MM.1S (cell line): ENCODE measurements around the gene PIEZO2.

Experiments
- DNase-seq: peaks from one replicate; pipeline ENCODE4 v3.0.0-alpha.2; 2015
- H2AFZ ChIP-seq: fragments of 300-600 bp; sonication (generic); 2 replicates; pipeline ENCODE4 v1.6.0; 2016; ENCODE audit warnings: antibody characterized with exemption, low read length
- H3F3A ChIP-seq: fragments of 300-600 bp; sonication (generic); 2 replicates; pipeline ENCODE4 v1.6.1; 2016; ENCODE audit warnings: mild to moderate bottlenecking, antibody characterized with exemption, low read length, moderate library complexity, mixed read lengths; ENCODE audit not compliant: insufficient read depth
- H3K27ac ChIP-seq: fragments of 300-600 bp; sonication (generic); 2 replicates; pipeline ENCODE4 v1.5.1; 2016; ENCODE audit warnings: mild to moderate bottlenecking, low read length
- H3K27me3 ChIP-seq: fragments of 300-600 bp; sonication (generic); replicated peaks from 2 replicates; pipeline ENCODE4 v1.6.0; 2016; ENCODE audit warnings: low read length; ENCODE audit not compliant: insufficient read depth
- H3K36me3 ChIP-seq: fragments of 300-600 bp; sonication (generic); replicated peaks from 2 replicates; pipeline ENCODE4 v1.6.1; 2016; ENCODE audit warnings: mild to moderate bottlenecking, low read length, mixed read lengths; ENCODE audit not compliant: insufficient read depth
- H3K4me1 ChIP-seq: fragments of 300-600 bp; sonication (generic); 2 replicates; pipeline ENCODE4 v1.6.1; 2016; ENCODE audit warnings: low read length, mixed read lengths
- H3K4me2 ChIP-seq: fragments of 300-600 bp; sonication (generic); 2 replicates; pipeline ENCODE4 v1.6.0; 2016; ENCODE audit warnings: low read depth, low read length
- H3K4me3 ChIP-seq: fragments of 300-600 bp; sonication (generic); 2 replicates; pipeline ENCODE4 v1.5.1; 2016; ENCODE audit warnings: low read length, mixed read lengths
- H3K79me2 ChIP-seq: fragments of 300-600 bp; sonication (generic); 2 replicates; pipeline ENCODE4 v1.6.1; 2016; ENCODE audit warnings: mixed run types, low read length, mixed read lengths
- H3K9ac ChIP-seq: fragments of 300-600 bp; sonication (generic); 2 replicates; pipeline ENCODE4 v1.6.1; 2016; ENCODE audit warnings: low read length, mixed read lengths
- H3K9me2 ChIP-seq: fragments of 300-600 bp; sonication (generic); replicated peaks from 2 replicates; pipeline ENCODE4 v1.6.1; 2016; ENCODE audit warnings: mild to moderate bottlenecking, low read length, mixed read lengths; ENCODE audit not compliant: insufficient read depth
- H3K9me3 ChIP-seq: fragments of 300-600 bp; sonication (generic); replicated peaks from 2 replicates; pipeline ENCODE4 v1.6.1; 2016; ENCODE audit warnings: mild to moderate bottlenecking, low read length, mixed read lengths; ENCODE audit not compliant: insufficient read depth
- H4K20me1 ChIP-seq: fragments of 300-600 bp; sonication (generic); 2 replicates; pipeline ENCODE4 v1.6.1; 2016; ENCODE audit warnings: mild to moderate bottlenecking, low read length, moderate library complexity, mixed read lengths; ENCODE audit not compliant: insufficient read depth
- EZH2 ChIP-seq: fragments of 300-600 bp; sonication (generic); optimal IDR thresholded peaks from 2 replicates; pipeline ENCODE3; 2017; ENCODE audit warnings: low read depth, mild to moderate bottlenecking, antibody characterized with exemption, low read length, mixed read lengths
- EZH2phosphoT487 ChIP-seq: fragments of 300-600 bp; sonication (generic); IDR thresholded peaks from 2 replicates; pipeline ENCODE4 v1.6.1; 2018; ENCODE audit warnings: antibody characterized with exemption, low read length
- TF ChIP-seq, protein P1 (sequence below): fragments of 300-600 bp; sonication (generic); IDR thresholded peaks from 2 replicates; pipeline ENCODE4 v1.5.1; 2016; ENCODE audit warnings: antibody characterized with exemption, low read length, mixed read lengths

The PIEZO2 gene

DNA sequence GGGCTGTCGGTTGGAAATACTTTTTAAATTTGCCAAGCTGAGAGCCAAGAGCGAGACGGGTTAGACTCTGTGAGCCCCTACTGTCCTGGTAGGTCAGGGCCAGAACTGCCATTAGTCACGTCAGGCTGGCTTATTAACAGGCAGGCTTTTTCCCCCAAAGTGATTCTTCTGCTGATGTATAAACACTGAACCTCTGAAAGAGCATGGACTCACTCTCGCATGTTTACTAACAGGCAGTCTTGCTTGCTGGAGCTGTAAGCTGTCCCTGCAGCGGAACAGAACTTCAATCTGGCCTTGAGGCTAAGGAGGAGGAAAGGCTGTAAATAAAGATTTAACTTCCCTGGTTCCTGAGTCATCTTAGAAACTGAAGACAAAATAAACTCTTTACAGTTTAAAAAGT is 288.4 kb downstream of the PIEZO2 start:
- Histone ChIP-seq H3K9me2 (no peaks in the 10 kb centered on the region), H3K4me1 (no peaks in the 10 kb centered on the region), H3K79me2 (no peaks in the 10 kb centered on the region), H3K9me3 (no peaks in the 10 kb centered on the region), H3K27ac (no peak overlapping the region), H3K4me3 (no peak overlapping the region), H3K27me3 (no peaks in the 10 kb centered on the region), H4K20me1 (no peaks in the 10 kb centered on the region), H3K4me2 (no peak overlapping the region), H3K36me3 (no peaks in the 10 kb centered on the region), H3F3A (no peaks in the 10 kb centered on the region), H2AFZ (no peak overlapping the region), H3K9ac (no peak overlapping the region)
- DNase-seq: no peak
- TF ChIP-seq EZH2: no peak
- TF ChIP-seq, protein P1, sequence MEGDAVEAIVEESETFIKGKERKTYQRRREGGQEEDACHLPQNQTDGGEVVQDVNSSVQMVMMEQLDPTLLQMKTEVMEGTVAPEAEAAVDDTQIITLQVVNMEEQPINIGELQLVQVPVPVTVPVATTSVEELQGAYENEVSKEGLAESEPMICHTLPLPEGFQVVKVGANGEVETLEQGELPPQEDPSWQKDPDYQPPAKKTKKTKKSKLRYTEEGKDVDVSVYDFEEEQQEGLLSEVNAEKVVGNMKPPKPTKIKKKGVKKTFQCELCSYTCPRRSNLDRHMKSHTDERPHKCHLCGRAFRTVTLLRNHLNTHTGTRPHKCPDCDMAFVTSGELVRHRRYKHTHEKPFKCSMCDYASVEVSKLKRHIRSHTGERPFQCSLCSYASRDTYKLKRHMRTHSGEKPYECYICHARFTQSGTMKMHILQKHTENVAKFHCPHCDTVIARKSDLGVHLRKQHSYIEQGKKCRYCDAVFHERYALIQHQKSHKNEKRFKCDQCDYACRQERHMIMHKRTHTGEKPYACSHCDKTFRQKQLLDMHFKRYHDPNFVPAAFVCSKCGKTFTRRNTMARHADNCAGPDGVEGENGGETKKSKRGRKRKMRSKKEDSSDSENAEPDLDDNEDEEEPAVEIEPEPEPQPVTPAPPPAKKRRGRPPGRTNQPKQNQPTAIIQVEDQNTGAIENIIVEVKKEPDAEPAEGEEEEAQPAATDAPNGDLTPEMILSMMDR: no peak
- TF ChIP-seq EZH2phosphoT487: no peak

DNA sequence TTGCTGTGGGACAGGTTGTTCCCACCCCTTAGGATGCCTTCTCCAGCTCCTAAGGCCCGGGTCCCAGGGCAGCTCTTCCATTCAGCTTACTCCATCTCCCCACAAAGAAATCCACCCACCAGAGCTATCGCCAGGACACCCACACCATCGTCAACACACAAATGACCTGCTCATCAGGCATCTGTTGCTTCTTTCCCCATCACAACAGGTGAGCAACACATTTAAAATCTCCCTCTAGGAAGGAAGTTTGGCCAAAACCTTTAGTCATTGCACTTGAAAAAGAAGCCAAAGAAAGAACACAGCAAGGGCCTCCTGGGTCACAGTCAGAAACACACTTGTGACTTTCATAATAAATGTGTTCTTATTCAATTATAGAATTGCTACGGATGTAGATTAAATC is 289.0 kb downstream of the PIEZO2 start:
- Histone ChIP-seq H3K9me3 (no peaks in the 10 kb centered on the region), H3F3A (no peaks in the 10 kb centered on the region), H3K79me2 (no peaks in the 10 kb centered on the region), H2AFZ (no peak overlapping the region), H3K27me3 (no peaks in the 10 kb centered on the region), H3K27ac (no peak overlapping the region), H4K20me1 (no peaks in the 10 kb centered on the region), H3K9ac (no peak overlapping the region), H3K9me2 (no peaks in the 10 kb centered on the region), H3K36me3 (no peaks in the 10 kb centered on the region), H3K4me1 (no peaks in the 10 kb centered on the region), H3K4me2 (no peak overlapping the region), H3K4me3 (no peak overlapping the region)
- DNase-seq: no peak
- TF ChIP-seq, protein P1: no peak
- TF ChIP-seq EZH2phosphoT487 (no peak), EZH2 (no peak)

DNA sequence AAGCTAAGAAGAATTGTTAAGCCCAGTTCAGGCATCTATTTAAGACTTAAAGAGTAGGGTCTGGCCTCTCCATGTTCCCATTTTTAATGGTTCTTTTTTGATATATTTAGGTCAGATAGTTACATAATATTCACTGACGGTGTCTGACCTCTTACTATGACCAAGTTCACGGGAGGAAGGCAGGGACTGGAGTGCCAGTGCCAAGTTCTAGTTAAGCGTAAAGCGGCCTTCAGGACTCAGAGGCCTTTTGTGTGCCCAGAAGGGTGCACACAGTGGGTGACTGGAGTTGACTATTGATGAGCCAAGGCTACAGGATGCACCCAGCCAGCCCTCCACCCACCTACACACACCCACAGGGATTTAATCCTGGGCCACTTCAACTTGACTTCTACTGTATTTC is 290.9 kb downstream of the PIEZO2 start:
- no peak overlapping the region for H3K9ac ChIP-seq
- H3F3A ChIP-seq: no peaks in the 10 kb centered on the region
- H3K79me2 ChIP-seq: no peaks in the 10 kb centered on the region
- H2AFZ ChIP-seq: no peak overlapping the region
- TF ChIP-seq EZH2phosphoT487: no peak
- no peak for TF ChIP-seq EZH2
- TF ChIP-seq, protein P1: no peak
- H3K9me3 ChIP-seq: no peaks in the 10 kb centered on the region
- no peak overlapping the region for H3K27ac ChIP-seq
- DNase-seq: no peak
- no peaks in the 10 kb centered on the region for H3K4me1 ChIP-seq
- no peak overlapping the region for H3K4me2 ChIP-seq
- no peaks in the 10 kb centered on the region for H3K36me3 ChIP-seq
- no peaks in the 10 kb centered on the region for H3K27me3 ChIP-seq
- no peaks in the 10 kb centered on the region for H3K9me2 ChIP-seq
- no peak overlapping the region for H3K4me3 ChIP-seq
- no peaks in the 10 kb centered on the region for H4K20me1 ChIP-seq
